Measurements from ENCODE around the gene CLOCK. TPM values are rescaled to one million over a fixed set of nuclear protein-coding genes. Genes with fewer than 3 reads are reported as not detected.

Gene CLOCK
- total RNA-seq, 1 experiment from 2014 or later: 14.9 TPM

DNA sequence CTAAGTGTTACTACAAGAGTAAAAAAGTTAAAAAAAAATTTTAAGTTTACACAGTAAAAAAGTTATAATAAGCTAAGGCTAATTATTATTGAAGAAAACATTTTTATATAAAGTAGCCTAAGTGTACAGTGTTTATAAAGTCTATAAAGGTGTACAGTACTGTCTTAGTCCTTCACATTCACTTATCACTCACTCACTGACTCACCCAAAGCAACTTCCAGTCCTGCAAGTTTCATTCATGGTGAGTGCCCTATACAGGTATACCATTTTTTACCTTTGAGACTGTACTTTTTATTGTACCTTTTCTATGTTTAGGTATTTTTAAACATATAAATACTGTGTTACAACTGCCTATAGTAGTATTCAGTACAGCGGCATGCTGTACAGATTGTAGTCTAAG is 76.7 kb downstream of the CLOCK start:
- no peaks in the 10 kb centered on the region for H3K9me3 ChIP-seq (ENCODE audit: low read depth, low read length, poor library complexity, severe bottlenecking)
- no peak overlapping the region for H3K4me3 ChIP-seq (ENCODE audit: low read depth, low read length, poor library complexity, severe bottlenecking)
- no TSS peak for BruUV-seq (replicated peaks)
- no peak overlapping the region for H3K27ac ChIP-seq (ENCODE audit: low read depth, low read length, poor library complexity, severe bottlenecking)
- ChIA-PET CTCF (no interaction called here), POLR2A (ENCODE audit: low non-redundant PET) (no interaction called here)
- no peaks in the 10 kb centered on the region for H3K27me3 ChIP-seq (replicated peaks; ENCODE audit: insufficient read depth, low read depth, low read length, poor library complexity)
- intact Hi-C loops (cut with micrococcal nuclease; ENCODE audit: unreplicated experiment): no loop called here
- H3K36me3 ChIP-seq (ENCODE audit: insufficient read depth, low read length, poor library complexity, severe bottlenecking): peaks cover 6% of the 10 kb centered on the region
- TF ChIP-seq EZH2 (IDR thresholded peaks at IDR 0.05; ENCODE audit: borderline replicate concordance, low read depth, low read length, poor library complexity, severe bottlenecking): no peak
- TF ChIP-seq, protein P1, sequence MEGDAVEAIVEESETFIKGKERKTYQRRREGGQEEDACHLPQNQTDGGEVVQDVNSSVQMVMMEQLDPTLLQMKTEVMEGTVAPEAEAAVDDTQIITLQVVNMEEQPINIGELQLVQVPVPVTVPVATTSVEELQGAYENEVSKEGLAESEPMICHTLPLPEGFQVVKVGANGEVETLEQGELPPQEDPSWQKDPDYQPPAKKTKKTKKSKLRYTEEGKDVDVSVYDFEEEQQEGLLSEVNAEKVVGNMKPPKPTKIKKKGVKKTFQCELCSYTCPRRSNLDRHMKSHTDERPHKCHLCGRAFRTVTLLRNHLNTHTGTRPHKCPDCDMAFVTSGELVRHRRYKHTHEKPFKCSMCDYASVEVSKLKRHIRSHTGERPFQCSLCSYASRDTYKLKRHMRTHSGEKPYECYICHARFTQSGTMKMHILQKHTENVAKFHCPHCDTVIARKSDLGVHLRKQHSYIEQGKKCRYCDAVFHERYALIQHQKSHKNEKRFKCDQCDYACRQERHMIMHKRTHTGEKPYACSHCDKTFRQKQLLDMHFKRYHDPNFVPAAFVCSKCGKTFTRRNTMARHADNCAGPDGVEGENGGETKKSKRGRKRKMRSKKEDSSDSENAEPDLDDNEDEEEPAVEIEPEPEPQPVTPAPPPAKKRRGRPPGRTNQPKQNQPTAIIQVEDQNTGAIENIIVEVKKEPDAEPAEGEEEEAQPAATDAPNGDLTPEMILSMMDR (conservative IDR thresholded peaks at IDR 0.05; ENCODE audit: low read depth, low read length): no peak
- no peak for DNase-seq (ENCODE audit: low spot score)
- H3K4me1 ChIP-seq (ENCODE audit: insufficient read depth, low read length, poor library complexity, severe bottlenecking): no peaks in the 10 kb centered on the region

DNA sequence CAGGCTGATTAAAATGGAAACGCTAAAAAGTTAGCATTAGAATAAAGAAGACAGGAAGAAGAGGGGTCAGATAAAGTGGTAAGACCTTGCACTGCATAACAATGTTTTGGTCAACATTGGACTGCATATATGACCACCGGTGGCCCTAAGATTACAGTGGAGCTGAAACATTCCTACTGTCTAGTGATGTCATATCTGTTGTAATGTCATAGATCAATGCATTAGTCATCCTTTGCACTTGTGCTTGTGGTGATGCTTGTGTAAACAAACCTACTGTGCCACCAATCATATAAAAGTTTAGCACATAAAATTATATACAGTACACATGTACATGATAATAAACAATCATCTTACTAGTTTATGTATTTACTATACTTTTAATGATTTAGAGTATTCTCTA is 78.0 kb downstream of the CLOCK start:
- DNase-seq (ENCODE audit: low spot score): no peak
- intact Hi-C loops (cut with micrococcal nuclease; ENCODE audit: unreplicated experiment): no loop called here
- Histone ChIP-seq H3K9me3 (ENCODE audit: low read depth, low read length, poor library complexity, severe bottlenecking) (no peaks in the 10 kb centered on the region), H3K4me3 (ENCODE audit: low read depth, low read length, poor library complexity, severe bottlenecking) (no peak overlapping the region), H3K4me1 (ENCODE audit: insufficient read depth, low read length, poor library complexity, severe bottlenecking) (no peaks in the 10 kb centered on the region), H3K27ac (ENCODE audit: low read depth, low read length, poor library complexity, severe bottlenecking) (no peak overlapping the region), H3K27me3 (replicated peaks; ENCODE audit: insufficient read depth, low read depth, low read length, poor library complexity) (no peaks in the 10 kb centered on the region), H3K36me3 (ENCODE audit: insufficient read depth, low read length, poor library complexity, severe bottlenecking) (no peaks in the 10 kb centered on the region)
- ChIA-PET CTCF (no interaction called here), POLR2A (ENCODE audit: low non-redundant PET) (no interaction called here)
- BruUV-seq (replicated peaks): no TSS peak
- no peak for TF ChIP-seq EZH2 (IDR thresholded peaks at IDR 0.05; ENCODE audit: borderline replicate concordance, low read depth, low read length, poor library complexity, severe bottlenecking)
- TF ChIP-seq, protein P1 (conservative IDR thresholded peaks at IDR 0.05; ENCODE audit: low read depth, low read length): no peak

DNA sequence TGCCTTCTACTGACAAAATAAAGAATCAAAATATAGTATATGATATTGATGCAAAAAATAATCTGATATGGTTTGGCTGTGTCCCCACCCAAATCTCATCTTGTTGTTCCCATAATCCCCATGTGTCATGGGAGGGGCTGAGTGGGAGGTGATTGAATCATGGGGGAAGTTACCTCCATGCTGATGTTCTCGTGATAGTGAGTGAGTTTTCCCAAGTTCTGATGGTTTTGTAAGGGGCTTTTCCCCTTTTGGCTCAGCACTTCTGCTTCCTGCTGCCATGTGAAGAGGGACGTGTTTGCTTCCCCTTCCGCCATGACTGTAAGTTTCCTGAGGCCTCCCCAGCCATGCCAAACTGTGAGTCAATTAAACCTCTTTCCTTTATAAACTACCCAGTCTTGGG is 80.7 kb downstream of the CLOCK start:
- no peak for TF ChIP-seq EZH2 (IDR thresholded peaks at IDR 0.05; ENCODE audit: borderline replicate concordance, low read depth, low read length, poor library complexity, severe bottlenecking)
- TF ChIP-seq, protein P1 (conservative IDR thresholded peaks at IDR 0.05; ENCODE audit: low read depth, low read length): no peak
- no TSS peak for BruUV-seq (replicated peaks)
- intact Hi-C loops (cut with micrococcal nuclease; ENCODE audit: unreplicated experiment): no loop called here
- no peak for DNase-seq (ENCODE audit: low spot score)
- no peak overlapping the region for H3K4me3 ChIP-seq (ENCODE audit: low read depth, low read length, poor library complexity, severe bottlenecking)
- ChIA-PET POLR2A (ENCODE audit: low non-redundant PET) (no interaction called here), CTCF (no interaction called here)
- H3K36me3 ChIP-seq (ENCODE audit: insufficient read depth, low read length, poor library complexity, severe bottlenecking): no peaks in the 10 kb centered on the region
- no peak overlapping the region for H3K27ac ChIP-seq (ENCODE audit: low read depth, low read length, poor library complexity, severe bottlenecking)
- H3K9me3 ChIP-seq (ENCODE audit: low read depth, low read length, poor library complexity, severe bottlenecking): no peaks in the 10 kb centered on the region
- H3K4me1 ChIP-seq (ENCODE audit: insufficient read depth, low read length, poor library complexity, severe bottlenecking): no peaks in the 10 kb centered on the region
- H3K27me3 ChIP-seq (replicated peaks; ENCODE audit: insufficient read depth, low read depth, low read length, poor library complexity): no peaks in the 10 kb centered on the region

Data from A673 (cell line).